Measurements from ENCODE around the gene PNPLA4. TPM values are rescaled to one million over a fixed set of nuclear protein-coding genes. Genes with fewer than 3 reads are reported as not detected.

Gene PNPLA4, protein sequence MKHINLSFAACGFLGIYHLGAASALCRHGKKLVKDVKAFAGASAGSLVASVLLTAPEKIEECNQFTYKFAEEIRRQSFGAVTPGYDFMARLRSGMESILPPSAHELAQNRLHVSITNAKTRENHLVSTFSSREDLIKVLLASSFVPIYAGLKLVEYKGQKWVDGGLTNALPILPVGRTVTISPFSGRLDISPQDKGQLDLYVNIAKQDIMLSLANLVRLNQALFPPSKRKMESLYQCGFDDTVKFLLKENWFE
- total RNA-seq (10 to 100 TPM; 10.1 to 15.6 TPM), polyA plus RNA-seq (10 to 100 TPM; 15.2 to 28.3 TPM)

DNA sequence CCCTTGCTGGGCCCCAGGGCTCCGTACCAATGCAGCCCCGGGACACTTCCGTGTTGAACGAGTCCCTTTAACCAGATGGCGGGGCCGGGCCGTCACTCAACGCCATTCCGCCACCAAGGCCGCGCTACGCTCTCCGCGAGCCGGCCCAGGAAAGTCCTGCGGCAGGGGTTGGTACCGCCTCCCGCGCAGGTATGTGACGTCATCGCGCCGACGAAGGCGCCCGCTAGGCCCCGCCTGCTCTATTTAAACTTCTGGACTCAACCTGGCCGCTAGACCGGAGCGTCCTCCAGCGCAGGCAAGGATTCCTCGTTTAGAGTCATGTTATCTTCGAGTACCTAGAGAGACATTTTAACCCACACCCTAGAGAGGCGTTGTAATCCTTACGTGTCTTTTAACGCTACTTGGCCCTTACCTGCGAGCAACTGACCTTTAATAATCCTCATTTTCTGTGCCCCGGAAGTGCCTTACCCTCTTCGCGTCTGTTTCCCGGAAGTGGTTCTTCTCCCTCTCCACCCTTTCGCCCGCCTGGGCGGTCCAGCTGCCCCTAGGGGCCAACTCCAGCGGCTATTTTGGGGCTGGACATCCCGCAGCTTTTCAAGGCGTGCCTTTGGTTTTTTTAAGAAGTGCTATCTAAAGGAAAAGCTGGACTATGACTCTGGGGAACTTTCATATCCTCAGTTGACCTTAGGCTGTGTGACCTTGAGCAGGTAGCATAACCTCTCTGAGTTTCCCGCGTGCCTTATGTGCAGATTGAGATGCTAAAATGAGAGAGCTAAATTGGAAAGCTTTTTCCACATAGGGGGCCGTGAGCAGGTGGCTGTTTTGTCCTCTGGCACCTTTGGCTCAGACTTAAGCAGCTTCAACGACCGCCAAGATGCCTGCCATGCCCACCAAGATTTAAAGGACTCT lies at the start of gene PNPLA4:
PNPLA4 (minus strand) TSS at position 155 of the 909 bp plus-strand sequence. CDS start 1,294 bp downstream, outside the sequence.
- H3K9ac ChIP-seq (ENCODE audit: low read depth in 1 of 2, low read length in 2 of 2), result peak within 1 kb of the TSS; percentile 78 to 83
- WGBS, result 6% methylated on average over 52 of the region's 52 CpGs
- DNase-seq (ENCODE audit: low spot score), result peak; percentile 84
- peak within 1 kb of the TSS; percentile 91 for H3K27ac ChIP-seq (ENCODE audit: low read depth in 1 of 2, low read length in 2 of 2)
- H3K36me3 ChIP-seq (ENCODE audit: control insufficient read depth in 4 of 4, insufficient read depth in 3 of 4, low read depth in 1 of 4, low read length in 3 of 4), result peaks cover 0 to 6% (median 4%) of the 10 kb centered on the region in 4 donors
- peak in 1 of 2 donors; percentile 62 for TF ChIP-seq EGR1 (IDR thresholded peaks at IDR 0.05; ENCODE audit: low read depth in 2 of 2)
- TF ChIP-seq, protein P1, sequence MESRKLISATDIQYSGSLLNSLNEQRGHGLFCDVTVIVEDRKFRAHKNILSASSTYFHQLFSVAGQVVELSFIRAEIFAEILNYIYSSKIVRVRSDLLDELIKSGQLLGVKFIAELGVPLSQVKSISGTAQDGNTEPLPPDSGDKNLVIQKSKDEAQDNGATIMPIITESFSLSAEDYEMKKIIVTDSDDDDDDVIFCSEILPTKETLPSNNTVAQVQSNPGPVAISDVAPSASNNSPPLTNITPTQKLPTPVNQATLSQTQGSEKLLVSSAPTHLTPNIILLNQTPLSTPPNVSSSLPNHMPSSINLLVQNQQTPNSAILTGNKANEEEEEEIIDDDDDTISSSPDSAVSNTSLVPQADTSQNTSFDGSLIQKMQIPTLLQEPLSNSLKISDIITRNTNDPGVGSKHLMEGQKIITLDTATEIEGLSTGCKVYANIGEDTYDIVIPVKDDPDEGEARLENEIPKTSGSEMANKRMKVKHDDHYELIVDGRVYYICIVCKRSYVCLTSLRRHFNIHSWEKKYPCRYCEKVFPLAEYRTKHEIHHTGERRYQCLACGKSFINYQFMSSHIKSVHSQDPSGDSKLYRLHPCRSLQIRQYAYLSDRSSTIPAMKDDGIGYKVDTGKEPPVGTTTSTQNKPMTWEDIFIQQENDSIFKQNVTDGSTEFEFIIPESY (IDR thresholded peaks at IDR 0.05), result no peak
- peak; percentile 64 for TF ChIP-seq SP1 (IDR thresholded peaks at IDR 0.05)
- TF ChIP-seq FOXA2 (IDR thresholded peaks at IDR 0.05), result no peak
- TF ChIP-seq YY1 (IDR thresholded peaks at IDR 0.05), result peak; percentile 88
- TF ChIP-seq, protein P2, sequence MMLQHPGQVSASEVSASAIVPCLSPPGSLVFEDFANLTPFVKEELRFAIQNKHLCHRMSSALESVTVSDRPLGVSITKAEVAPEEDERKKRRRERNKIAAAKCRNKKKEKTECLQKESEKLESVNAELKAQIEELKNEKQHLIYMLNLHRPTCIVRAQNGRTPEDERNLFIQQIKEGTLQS (IDR thresholded peaks at IDR 0.05), result no peak
- TF ChIP-seq NR2F2 (IDR thresholded peaks at IDR 0.05), result peak; percentile 33
- peak; percentile 39 to 93 for TF ChIP-seq HNF4A (conservative IDR thresholded peaks at IDR 0.05)
- TF ChIP-seq, protein P3, sequence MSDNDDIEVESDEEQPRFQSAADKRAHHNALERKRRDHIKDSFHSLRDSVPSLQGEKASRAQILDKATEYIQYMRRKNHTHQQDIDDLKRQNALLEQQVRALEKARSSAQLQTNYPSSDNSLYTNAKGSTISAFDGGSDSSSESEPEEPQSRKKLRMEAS (IDR thresholded peaks at IDR 0.05), result peak; percentile 15
- TF ChIP-seq GABPA (IDR thresholded peaks at IDR 0.05 in 1 of 2, conservative IDR thresholded peaks at IDR 0.05 in 1 of 2), result peak; percentile 97 to 98
- no peak for TF ChIP-seq JUND (IDR thresholded peaks at IDR 0.05)
- TF ChIP-seq HNF4G (IDR thresholded peaks at IDR 0.05), result no peak
- TF ChIP-seq, protein P4, sequence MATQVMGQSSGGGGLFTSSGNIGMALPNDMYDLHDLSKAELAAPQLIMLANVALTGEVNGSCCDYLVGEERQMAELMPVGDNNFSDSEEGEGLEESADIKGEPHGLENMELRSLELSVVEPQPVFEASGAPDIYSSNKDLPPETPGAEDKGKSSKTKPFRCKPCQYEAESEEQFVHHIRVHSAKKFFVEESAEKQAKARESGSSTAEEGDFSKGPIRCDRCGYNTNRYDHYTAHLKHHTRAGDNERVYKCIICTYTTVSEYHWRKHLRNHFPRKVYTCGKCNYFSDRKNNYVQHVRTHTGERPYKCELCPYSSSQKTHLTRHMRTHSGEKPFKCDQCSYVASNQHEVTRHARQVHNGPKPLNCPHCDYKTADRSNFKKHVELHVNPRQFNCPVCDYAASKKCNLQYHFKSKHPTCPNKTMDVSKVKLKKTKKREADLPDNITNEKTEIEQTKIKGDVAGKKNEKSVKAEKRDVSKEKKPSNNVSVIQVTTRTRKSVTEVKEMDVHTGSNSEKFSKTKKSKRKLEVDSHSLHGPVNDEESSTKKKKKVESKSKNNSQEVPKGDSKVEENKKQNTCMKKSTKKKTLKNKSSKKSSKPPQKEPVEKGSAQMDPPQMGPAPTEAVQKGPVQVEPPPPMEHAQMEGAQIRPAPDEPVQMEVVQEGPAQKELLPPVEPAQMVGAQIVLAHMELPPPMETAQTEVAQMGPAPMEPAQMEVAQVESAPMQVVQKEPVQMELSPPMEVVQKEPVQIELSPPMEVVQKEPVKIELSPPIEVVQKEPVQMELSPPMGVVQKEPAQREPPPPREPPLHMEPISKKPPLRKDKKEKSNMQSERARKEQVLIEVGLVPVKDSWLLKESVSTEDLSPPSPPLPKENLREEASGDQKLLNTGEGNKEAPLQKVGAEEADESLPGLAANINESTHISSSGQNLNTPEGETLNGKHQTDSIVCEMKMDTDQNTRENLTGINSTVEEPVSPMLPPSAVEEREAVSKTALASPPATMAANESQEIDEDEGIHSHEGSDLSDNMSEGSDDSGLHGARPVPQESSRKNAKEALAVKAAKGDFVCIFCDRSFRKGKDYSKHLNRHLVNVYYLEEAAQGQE (IDR thresholded peaks at IDR 0.05), result peak; percentile 38
- TF ChIP-seq TAF1 (conservative IDR thresholded peaks at IDR 0.05), result no peak
- TF ChIP-seq FOXA1 (IDR thresholded peaks at IDR 0.05), result no peak
- no peak for TF ChIP-seq RAD21 (IDR thresholded peaks at IDR 0.05)
- peak; percentile 60 to 80 for TF ChIP-seq RXRA (IDR thresholded peaks at IDR 0.05)
- TF ChIP-seq, protein P5, sequence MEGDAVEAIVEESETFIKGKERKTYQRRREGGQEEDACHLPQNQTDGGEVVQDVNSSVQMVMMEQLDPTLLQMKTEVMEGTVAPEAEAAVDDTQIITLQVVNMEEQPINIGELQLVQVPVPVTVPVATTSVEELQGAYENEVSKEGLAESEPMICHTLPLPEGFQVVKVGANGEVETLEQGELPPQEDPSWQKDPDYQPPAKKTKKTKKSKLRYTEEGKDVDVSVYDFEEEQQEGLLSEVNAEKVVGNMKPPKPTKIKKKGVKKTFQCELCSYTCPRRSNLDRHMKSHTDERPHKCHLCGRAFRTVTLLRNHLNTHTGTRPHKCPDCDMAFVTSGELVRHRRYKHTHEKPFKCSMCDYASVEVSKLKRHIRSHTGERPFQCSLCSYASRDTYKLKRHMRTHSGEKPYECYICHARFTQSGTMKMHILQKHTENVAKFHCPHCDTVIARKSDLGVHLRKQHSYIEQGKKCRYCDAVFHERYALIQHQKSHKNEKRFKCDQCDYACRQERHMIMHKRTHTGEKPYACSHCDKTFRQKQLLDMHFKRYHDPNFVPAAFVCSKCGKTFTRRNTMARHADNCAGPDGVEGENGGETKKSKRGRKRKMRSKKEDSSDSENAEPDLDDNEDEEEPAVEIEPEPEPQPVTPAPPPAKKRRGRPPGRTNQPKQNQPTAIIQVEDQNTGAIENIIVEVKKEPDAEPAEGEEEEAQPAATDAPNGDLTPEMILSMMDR (IDR thresholded peaks at IDR 0.05; ENCODE audit: low read depth, low read length, missing input control), result peak; percentile 23
- H3K4me1 ChIP-seq (ENCODE audit: control insufficient read depth in 4 of 4, insufficient read depth in 4 of 4, low read length in 3 of 4), result peaks cover 0 to 28% (median 22%) of the 10 kb centered on the region in 4 donors
- no peaks in the 10 kb centered on the region for H3K9me3 ChIP-seq (ENCODE audit: control insufficient read depth in 4 of 4, low read length in 3 of 4)
- peak within 1 kb of the TSS; percentile 76 to 87 (median 84) for H3K4me3 ChIP-seq (ENCODE audit: low read depth in 1 of 3, low read length in 3 of 3)
- H3K27me3 ChIP-seq (ENCODE audit: control insufficient read depth in 4 of 4, insufficient read depth in 4 of 4, low read length in 3 of 4), result no peaks in the 10 kb centered on the region

Data from liver (tissue), 9 donors.